HEK293 (cell line): Measurements from ENCODE around the gene AURKB.

Experiments used
- GLI4 ChIP-seq: fragments of 450-650 bp; formaldehyde crosslinking; IDR thresholded peaks from 2 replicates; pipeline ENCODE4 v1.5.1; 2016; ENCODE audit warnings: missing biosample characterization, missing genetic modification characterization
- MEIS1 ChIP-seq: sonication (generic); formaldehyde crosslinking; IDR thresholded peaks from 2 replicates; pipeline ENCODE4 v1.8.1; 2022; ENCODE audit warnings: missing genetic modification reagents, mild to moderate bottlenecking, borderline replicate concordance
- OSR2 ChIP-seq: fragments of 450-650 bp; formaldehyde crosslinking; IDR thresholded peaks from 2 replicates; pipeline ENCODE4 v1.5.1; 2016; ENCODE audit warnings: missing biosample characterization, missing genetic modification characterization
- REPIN1 ChIP-seq: fragments of 450-650 bp; formaldehyde crosslinking; IDR thresholded peaks from 2 replicates; pipeline ENCODE4 v1.5.1; 2017; ENCODE audit warnings: missing biosample characterization, missing genetic modification characterization, low read depth
- TSHZ1 ChIP-seq: fragments of 450-650 bp; formaldehyde crosslinking; IDR thresholded peaks from 2 replicates; pipeline ENCODE4 v1.5.1; 2016; ENCODE audit warnings: missing biosample characterization, missing genetic modification characterization, borderline replicate concordance
- ZBTB26 ChIP-seq: fragments of 450-650 bp; formaldehyde crosslinking; optimal IDR thresholded peaks from 2 replicates; pipeline ENCODE3; 2016; ENCODE audit warnings: missing biosample characterization, mild to moderate bottlenecking, missing genetic modification characterization
- ZBTB6 ChIP-seq: fragments of 450-650 bp; formaldehyde crosslinking; IDR thresholded peaks from 2 replicates; pipeline ENCODE4 v1.5.1; 2017; ENCODE audit warnings: missing biosample characterization, missing genetic modification characterization
- ZEB2 ChIP-seq: fragments of 450-650 bp; formaldehyde crosslinking; IDR thresholded peaks from 2 replicates; pipeline ENCODE4 v1.5.1; 2016; ENCODE audit warnings: missing biosample characterization, missing genetic modification characterization
- ZFP3 ChIP-seq: fragments of 450-650 bp; formaldehyde crosslinking; IDR thresholded peaks from 2 replicates; pipeline ENCODE4 v1.5.1; 2016; ENCODE audit warnings: low read depth, missing biosample characterization, missing genetic modification characterization
- ZNF18 ChIP-seq: fragments of 450-650 bp; formaldehyde crosslinking; IDR thresholded peaks from 2 replicates; pipeline ENCODE4 v1.5.1; 2016; ENCODE audit warnings: missing biosample characterization, missing genetic modification characterization
- ZNF280C ChIP-seq: fragments of 450-650 bp; formaldehyde crosslinking; IDR thresholded peaks from 2 replicates; pipeline ENCODE4 v1.5.1; 2016; ENCODE audit warnings: missing biosample characterization, missing genetic modification characterization
- ZNF335 ChIP-seq: fragments of 450-650 bp; formaldehyde crosslinking; conservative IDR thresholded peaks from 2 replicates; pipeline ENCODE4 v1.5.1; 2016; ENCODE audit warnings: missing biosample characterization, missing genetic modification characterization
- ZNF416 ChIP-seq: fragments of 450-650 bp; formaldehyde crosslinking; IDR thresholded peaks from 2 replicates; pipeline ENCODE4 v1.5.1; 2016; ENCODE audit warnings: missing biosample characterization, missing genetic modification characterization
- ZNF521 ChIP-seq: fragments of 450-650 bp; formaldehyde crosslinking; IDR thresholded peaks from 2 replicates; pipeline ENCODE4 v1.5.1; 2017; ENCODE audit warnings: missing biosample characterization, mild to moderate bottlenecking, missing genetic modification characterization
- ZNF660 ChIP-seq: fragments of 450-650 bp; IDR thresholded peaks from 2 replicates; pipeline ENCODE4 v1.5.1; 2018; ENCODE audit warnings: missing biosample characterization, mild to moderate bottlenecking, missing genetic modification characterization
- ZNF747 ChIP-seq: fragments of 450-650 bp; formaldehyde crosslinking; IDR thresholded peaks from 2 replicates; pipeline ENCODE4 v1.5.1; 2016; ENCODE audit warnings: missing biosample characterization, missing genetic modification characterization
- ZSCAN4 ChIP-seq: fragments of 450-650 bp; formaldehyde crosslinking; IDR thresholded peaks from 2 replicates; pipeline ENCODE4 v1.5.1; 2017; ENCODE audit warnings: missing biosample characterization, missing genetic modification characterization
- ZXDB ChIP-seq: fragments of 450-650 bp; formaldehyde crosslinking; IDR thresholded peaks from 2 replicates; pipeline ENCODE4 v1.5.1; 2016; ENCODE audit warnings: missing biosample characterization, missing genetic modification characterization

The AURKB gene

GRCh38 chr17:8173056-8173870 lies 37.1 kb downstream of the AURKB start (continued):
- TF ChIP-seq ZFP3 = no peak
- TF ChIP-seq REPIN1 (tag by site-specific recombination) = 0 out of 2 replicates have a peak, but pooled peaks have one; percentile 76
- no peak for TF ChIP-seq ZNF747 (tag by site-specific recombination)
- peak; percentile 97 for TF ChIP-seq TSHZ1 (tag by site-specific recombination)
- TF ChIP-seq ZNF416 (tag by site-specific recombination) = no peak
- peak; percentile 87 for TF ChIP-seq ZNF18
- TF ChIP-seq MEIS1 = no peak
- peak; percentile 61 for TF ChIP-seq ZNF335
- no peak; the same call in 1 of the 2 replicates for TF ChIP-seq ZBTB6 (tag by site-specific recombination)
- TF ChIP-seq ZNF521 (tag by site-specific recombination) = no peak
- TF ChIP-seq ZNF280C (tag by site-specific recombination) = no peak
- TF ChIP-seq ZEB2 (tag by site-specific recombination) = peak; percentile 100
- no peak for TF ChIP-seq GLI4 (tag by site-specific recombination)
- no peak for TF ChIP-seq ZSCAN4 (tag by site-specific recombination)
- TF ChIP-seq ZNF660 (tag by site-specific recombination) = peak; percentile 83
- peak; percentile 39; the same call in 1 of the 2 replicates for TF ChIP-seq OSR2
- peak; percentile 70 for TF ChIP-seq ZXDB (tag by site-specific recombination)
- TF ChIP-seq ZBTB26 (tag by site-specific recombination) = peak; percentile 34
